NCI-H2196 (cell line): ENCODE measurements around the gene RIOK3.
"Not testable (repeated sequence)": the region's sequence is repeated elsewhere in the genome, so short reads cannot be mapped to it uniquely, and the experiment has no call there.

Source experiments
- DNase-seq: peaks from one replicate; lab custom pipeline; 2025; ENCODE audit not compliant: unreplicated experiment; lab: John Stamatoyannopoulos, UW

Gene RIOK3

GRCh38 chr18:23495723-23496440 is 42.8 kb downstream of the RIOK3 start:
- DNase-seq = peak; percentile 89

GRCh38 chr18:23498117-23498516 is 45.0 kb downstream of the RIOK3 start:
- no peak for DNase-seq

- peak; percentile 40 for DNase-seq
These were observed 45.8 kb downstream of the RIOK3 start for GRCh38 chr18:23498877-23499276.

- DNase-seq = no peak
These were observed 46.2 kb downstream of the RIOK3 start for GRCh38 chr18:23499291-23499781.

GRCh38 chr18:23501626-23502025 is 48.5 kb downstream of the RIOK3 start:
- DNase-seq = no peak

GRCh38 chr18:23502516-23503037 is 49.5 kb downstream of the RIOK3 start:
- DNase-seq = no peak

- DNase-seq = peak; percentile 95
These were observed 50.2 kb downstream of the RIOK3 start, which contains the start of gene RMC1 for GRCh38 chr18:23503038-23503962. TSS of gene RMC1 (plus strand) at chr18:23503511. CDS start at chr18:23503619, 108 bp downstream.

GRCh38 chr18:23503963-23504344 is 50.9 kb downstream of the RIOK3 start:
- no peak for DNase-seq

GRCh38 chr18:23504720-23505119 is 51.6 kb downstream of the RIOK3 start:
- DNase-seq = no peak

- no peak for DNase-seq
These were observed 53.3 kb downstream of the RIOK3 start for GRCh38 chr18:23506393-23506792.

GRCh38 chr18:23510923-23511322 is 57.8 kb downstream of the RIOK3 start:
- DNase-seq = not testable (repeated sequence)

- DNase-seq = not testable (repeated sequence)
These were observed 59.1 kb downstream of the RIOK3 start for GRCh38 chr18:23512216-23512615.

- DNase-seq = no peak
These were observed 59.6 kb downstream of the RIOK3 start for GRCh38 chr18:23512641-23513040.

GRCh38 chr18:23515911-23516546 is 62.9 kb downstream of the RIOK3 start:
- peak; percentile 88 for DNase-seq

- DNase-seq = no peak
These were observed 66.6 kb downstream of the RIOK3 start for GRCh38 chr18:23519734-23520133.

- DNase-seq = no peak
These were observed 68.2 kb downstream of the RIOK3 start for GRCh38 chr18:23521271-23521670.

GRCh38 chr18:23521907-23522306 is 68.8 kb downstream of the RIOK3 start:
- no peak for DNase-seq

GRCh38 chr18:23523429-23524212 is 70.5 kb downstream of the RIOK3 start:
- no peak for DNase-seq

- no peak for DNase-seq
These were observed 71.2 kb downstream of the RIOK3 start for GRCh38 chr18:23524213-23524707.

- DNase-seq = no peak
These were observed 73.5 kb downstream of the RIOK3 start for GRCh38 chr18:23526501-23527063.
